BJ (cell line): Measurements from ENCODE around the gene FBXO38. TPM values are rescaled to one million over a fixed set of nuclear protein-coding genes. Genes with fewer than 3 reads are reported as not detected.

Experiments
- CTCF ChIA-PET: fragments of 350-600 bp; formaldehyde crosslinking; extraction: SDS; loops from one replicate; lab custom pipeline; 2021; ENCODE audit warnings: antibody characterized with exemption, inconsistent platforms; lab: Yijun Ruan, JAX
- POLR2A ChIA-PET: fragments of 300-600 bp; sonication (Branson Sonifier 250); formaldehyde crosslinking; extraction: SDS; loops from one replicate; lab custom pipeline; 2021; ENCODE audit warnings: antibody characterized with exemption; lab: Charles Lee
- DNase-seq: peaks from one replicate; pipeline ENCODE4 v3.0.0-alpha.2; 2011; ENCODE audit warnings: low read depth
- H3K27me3 ChIP-seq: 2 replicates; pipeline ENCODE4 v1.6.0; 2011; ENCODE audit warnings: low read length; ENCODE audit not compliant: control insufficient read depth, insufficient read depth
- H3K36me3 ChIP-seq: 2 replicates; pipeline ENCODE4 v1.5.1; 2011; ENCODE audit warnings: low read length; ENCODE audit not compliant: control insufficient read depth, insufficient read depth
- H3K4me3 ChIP-seq: 2 replicates; pipeline ENCODE4 v1.5.1; 2011; ENCODE audit warnings: low read depth, mild to moderate bottlenecking, control low read depth, low read length
- CTCF ChIP-seq: IDR thresholded peaks from 2 replicates; pipeline ENCODE4 v1.5.1; 2011; ENCODE audit warnings: low read depth, mild to moderate bottlenecking, control low read depth, inconsistent platforms, low read length, moderate library complexity; ENCODE audit not compliant: insufficient read depth
- polyA plus RNA-seq: library from polyadenylated mRNA; depleted of rRNA; stranded (reverse); fragments of >200 nt; gene quantifications from 2 replicates; pipeline ENCODE4 v1.2.3, GENCODE V29; 2011

The FBXO38 gene
- polyA plus RNA-seq, 1 experiment = 19.3 TPM

GRCh38 chr5:148376198-148376597 is 7.6 kb upstream of the FBXO38 start:
- ChIA-PET POLR2A (no interaction called here), CTCF (interaction anchor here (0.9 to 1.7 kb wide), 3 partner anchors 8 to 351 kb away, joined by 3 read pairs; partner anchors contain the start of gene FBXO38)
- Histone ChIP-seq H3K27me3 (no peaks in the 10 kb centered on the region), H3K36me3 (no peaks in the 10 kb centered on the region), H3K4me3 (no peak overlapping the region)
- TF ChIP-seq CTCF = no peak
- no peak for DNase-seq

GRCh38 chr5:148378670-148379069 is 5.1 kb upstream of the FBXO38 start:
- POLR2A ChIA-PET = no interaction called here
- CTCF ChIA-PET = no interaction called here
- no peak for TF ChIP-seq CTCF
- H3K27me3 ChIP-seq = no peaks in the 10 kb centered on the region
- H3K4me3 ChIP-seq = no peak overlapping the region
- DNase-seq = no peak
- no peaks in the 10 kb centered on the region for H3K36me3 ChIP-seq

GRCh38 chr5:148379340-148379739 is 4.4 kb upstream of the FBXO38 start:
- TF ChIP-seq CTCF = no peak
- POLR2A ChIA-PET = no interaction called here
- Histone ChIP-seq H3K36me3 (no peaks in the 10 kb centered on the region), H3K27me3 (no peaks in the 10 kb centered on the region), H3K4me3 (no peak overlapping the region)
- no peak for DNase-seq
- CTCF ChIA-PET = no interaction called here

- POLR2A ChIA-PET = no interaction called here
- Histone ChIP-seq H3K4me3 (no peak overlapping the region), H3K36me3 (no peaks in the 10 kb centered on the region), H3K27me3 (no peaks in the 10 kb centered on the region)
- DNase-seq = no peak
- CTCF ChIA-PET = interaction anchor here (0.7 kb wide), 1 partner anchor 23 kb away, joined by 4 read pairs; no protein-coding TSS in a partner anchor
- TF ChIP-seq CTCF = no peak
Observed at GRCh38 chr5:148381906-148382305, 1.9 kb upstream of the FBXO38 start.

- TF ChIP-seq CTCF = no peak
- Histone ChIP-seq H3K36me3 (no peaks in the 10 kb centered on the region), H3K4me3 (peak overlapping the region; percentile 71), H3K27me3 (no peaks in the 10 kb centered on the region)
- ChIA-PET CTCF (no interaction called here), POLR2A (no interaction called here)
- DNase-seq = no peak
Observed at GRCh38 chr5:148382961-148383360, 797 bp upstream of the FBXO38 start.
